Stimulated activated CD8-positive, alpha-beta memory T cell treated with anti-CD3 and anti-CD28 coated beads, Interleukin-7, amount 100 ng/mL, for 48 hours (primary cell): ENCODE results near the gene GALR1.
"Not testable (repeated sequence)": the region's sequence is repeated elsewhere in the genome, so short reads cannot be mapped to it uniquely, and the experiment has no call there.

ENCODE experiments used
- DNase-seq, 2 donors: peaks; one replicate each; pipeline ENCODE4 v3.0.0-alpha.2; 2020; ENCODE audit warnings: low read depth in 1 of 2; ENCODE audit errors: extremely low read depth in 1 of 2

Gene GALR1

DNA sequence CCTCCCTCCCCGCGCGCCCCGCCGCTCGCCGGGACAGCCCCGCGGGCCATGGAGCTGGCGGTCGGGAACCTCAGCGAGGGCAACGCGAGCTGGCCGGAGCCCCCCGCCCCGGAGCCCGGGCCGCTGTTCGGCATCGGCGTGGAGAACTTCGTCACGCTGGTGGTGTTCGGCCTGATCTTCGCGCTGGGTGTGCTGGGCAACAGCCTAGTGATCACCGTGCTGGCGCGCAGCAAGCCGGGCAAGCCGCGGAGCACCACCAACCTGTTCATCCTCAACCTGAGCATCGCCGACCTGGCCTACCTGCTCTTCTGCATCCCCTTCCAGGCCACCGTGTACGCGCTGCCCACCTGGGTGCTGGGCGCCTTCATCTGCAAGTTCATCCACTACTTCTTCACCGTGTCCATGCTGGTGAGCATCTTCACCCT lies 865 bp downstream of the GALR1 start:
- DNase-seq = no peak

- no peak for DNase-seq
These were observed 1.5 kb downstream of the GALR1 start for GRCh38 chr18:77250926-77251729.

GRCh38 chr18:77251730-77252050 lies 2.0 kb downstream of the GALR1 start:
- no peak for DNase-seq

DNA sequence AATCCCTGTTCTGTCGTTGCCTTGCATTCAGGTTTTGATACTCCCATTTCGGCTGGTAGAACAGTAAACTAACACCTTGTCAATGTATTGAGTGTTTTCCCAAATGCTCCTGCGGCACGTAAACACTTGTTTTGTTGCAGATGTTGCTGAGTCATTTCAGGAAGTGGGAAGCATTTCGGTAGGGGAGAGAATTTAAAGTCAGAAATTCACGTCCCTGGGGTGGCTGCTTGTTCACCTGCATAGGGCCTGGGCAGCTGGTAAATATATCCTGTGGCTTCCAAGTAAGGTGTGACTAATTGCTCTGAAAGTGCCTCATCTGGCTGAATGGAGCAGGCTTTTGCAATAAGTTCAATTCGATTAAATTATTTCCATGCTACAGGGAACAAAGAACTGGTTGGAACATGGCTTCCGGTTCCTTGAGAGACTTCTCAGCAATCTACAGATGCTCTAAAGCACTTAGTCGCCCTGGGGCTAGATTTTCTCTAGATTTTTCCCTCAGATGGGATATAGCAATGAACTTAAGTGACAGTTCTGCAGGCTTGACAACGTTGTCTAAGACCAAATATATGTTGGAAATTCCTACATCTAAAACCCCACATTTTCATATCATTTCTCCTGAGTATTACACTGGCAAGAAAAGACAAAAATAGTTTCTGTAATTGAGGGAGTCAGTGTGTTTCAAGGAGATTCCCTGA lies 5.2 kb downstream of the GALR1 start:
- DNase-seq = no peak

- no peak for DNase-seq
These were observed 5.9 kb downstream of the GALR1 start for GRCh38 chr18:77255426-77256105.

- DNase-seq = no peak
These were observed 13.2 kb downstream of the GALR1 start for GRCh38 chr18:77262643-77263465.

- DNase-seq = no peak
These were observed 13.8 kb downstream of the GALR1 start for GRCh38 chr18:77263466-77263763.

DNA sequence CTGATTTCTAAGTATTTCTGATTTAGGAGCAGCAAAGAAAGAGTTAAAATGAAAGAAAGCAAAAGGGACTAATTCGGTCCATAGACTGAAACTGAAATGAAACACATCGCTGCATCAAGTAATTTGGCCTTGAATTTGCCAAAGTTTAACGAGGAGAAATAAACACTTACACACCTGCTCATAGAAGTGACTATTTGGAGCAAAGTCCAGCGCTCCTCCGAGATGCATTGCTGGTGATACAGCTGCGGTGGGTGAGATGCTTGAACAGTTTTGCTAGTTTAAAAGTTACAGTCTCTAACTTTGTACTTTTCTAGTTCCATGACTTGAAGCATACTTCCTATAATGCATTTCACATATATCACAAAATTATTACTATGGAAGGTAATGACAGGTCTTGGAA lies 18.3 kb downstream of the GALR1 start:
- no peak for DNase-seq

DNA sequence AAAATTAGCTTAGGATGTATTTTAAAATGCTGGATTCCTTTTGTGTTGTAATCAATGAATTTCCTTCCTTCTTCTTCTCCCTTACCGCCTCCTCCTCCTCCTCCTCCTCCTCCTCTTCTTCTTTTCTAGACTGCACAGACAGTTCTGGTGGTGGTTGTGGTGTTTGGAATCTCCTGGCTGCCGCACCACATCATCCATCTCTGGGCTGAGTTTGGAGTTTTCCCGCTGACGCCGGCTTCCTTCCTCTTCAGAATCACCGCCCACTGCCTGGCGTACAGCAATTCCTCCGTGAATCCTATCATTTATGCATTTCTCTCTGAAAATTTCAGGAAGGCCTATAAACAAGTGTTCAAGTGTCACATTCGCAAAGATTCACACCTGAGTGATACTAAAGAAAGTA lies 18.8 kb downstream of the GALR1 start:
- DNase-seq = no peak

DNA sequence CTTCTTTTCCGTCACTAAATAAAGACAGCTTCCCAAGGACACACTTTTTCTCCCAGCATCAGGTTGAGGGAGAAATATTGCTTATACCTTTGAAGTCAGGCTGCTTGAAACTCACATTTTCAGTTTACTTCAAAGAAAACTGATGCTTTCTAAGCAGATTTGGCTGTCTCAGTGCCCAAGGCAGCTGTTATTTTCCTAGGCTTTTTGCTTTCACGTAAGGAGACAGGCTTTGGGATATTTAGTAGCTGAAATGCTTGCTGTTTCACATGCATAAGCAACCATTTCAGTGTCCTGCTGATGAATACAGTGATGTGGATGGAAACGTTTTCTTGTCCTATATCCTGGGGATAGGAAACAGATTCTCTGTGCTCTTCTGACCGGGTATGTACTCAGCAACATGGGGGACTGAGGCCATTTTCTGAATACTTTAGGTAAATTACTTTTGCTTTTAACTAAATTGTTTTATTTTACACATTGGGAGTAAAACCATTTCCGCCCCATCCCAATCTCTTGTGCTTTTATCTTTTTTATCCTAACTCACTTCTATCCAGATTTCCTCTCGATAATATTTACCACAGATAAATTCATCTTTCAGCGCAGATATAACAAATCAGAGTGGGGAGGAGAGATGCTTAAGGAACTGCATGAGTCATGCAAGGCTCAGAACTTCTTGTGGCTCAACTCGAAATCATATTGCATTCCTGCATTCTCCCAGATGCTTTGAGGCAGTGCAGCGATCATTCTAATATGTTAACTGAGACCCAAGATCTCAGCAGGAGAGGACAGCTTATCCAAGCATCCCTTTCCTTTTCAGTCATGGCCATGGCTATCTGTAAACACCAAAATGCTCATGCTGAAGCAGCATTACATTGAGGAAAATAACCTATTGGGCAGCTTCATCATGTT lies 22.2 kb downstream of the GALR1 start:
- DNase-seq = no peak

GRCh38 chr18:77290841-77291240 lies 41.2 kb downstream of the GALR1 start:
- DNase-seq = not testable (repeated sequence)

GRCh38 chr18:77298172-77298571 lies 48.5 kb downstream of the GALR1 start:
- no peak for DNase-seq

DNA sequence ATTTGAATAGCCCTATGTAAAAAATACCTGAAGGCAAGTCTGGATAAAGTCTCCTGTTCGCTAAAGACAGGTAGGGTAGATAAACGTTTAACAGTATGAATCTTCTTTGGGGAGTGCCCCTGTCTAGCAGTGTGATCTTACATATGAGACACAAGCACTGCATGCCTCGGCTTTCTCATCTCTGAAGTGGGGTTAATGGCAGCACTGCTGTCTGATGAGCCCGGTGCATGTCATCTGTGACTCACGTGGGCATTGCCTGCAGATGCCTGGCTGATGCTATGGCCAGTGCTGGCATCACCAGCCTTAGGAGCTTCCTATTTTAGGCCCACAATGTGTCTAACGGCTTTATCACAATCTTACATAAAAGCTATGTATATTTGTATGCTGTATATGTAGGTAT lies 50.1 kb downstream of the GALR1 start:
- DNase-seq = no peak

DNA sequence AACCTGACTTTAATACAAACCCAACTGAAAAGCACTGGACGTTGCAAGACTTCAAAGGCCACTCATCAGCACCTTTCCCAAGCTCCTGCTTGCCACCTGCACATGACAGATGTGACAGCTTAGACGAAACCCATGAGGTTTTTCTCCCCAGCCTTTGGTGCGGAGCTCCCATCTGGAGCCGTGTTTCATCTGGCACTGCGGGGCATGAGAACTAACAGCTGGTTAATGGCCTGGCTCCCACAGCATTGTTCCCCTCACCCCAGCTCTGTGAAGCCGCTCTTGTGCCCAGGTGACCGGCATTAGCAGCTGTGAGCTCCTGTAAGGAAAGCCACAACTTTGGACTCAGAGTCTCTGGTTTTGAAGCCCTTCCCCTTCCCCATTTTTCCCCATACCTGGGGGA lies 50.9 kb downstream of the GALR1 start:
- DNase-seq = no peak

GRCh38 chr18:77304268-77304667 lies 54.6 kb downstream of the GALR1 start:
- no peak for DNase-seq

- DNase-seq = no peak
These were observed 56.0 kb downstream of the GALR1 start for GRCh38 chr18:77305676-77306075.

- no peak for DNase-seq
These were observed 58.6 kb downstream of the GALR1 start for GRCh38 chr18:77308216-77308615.

DNA sequence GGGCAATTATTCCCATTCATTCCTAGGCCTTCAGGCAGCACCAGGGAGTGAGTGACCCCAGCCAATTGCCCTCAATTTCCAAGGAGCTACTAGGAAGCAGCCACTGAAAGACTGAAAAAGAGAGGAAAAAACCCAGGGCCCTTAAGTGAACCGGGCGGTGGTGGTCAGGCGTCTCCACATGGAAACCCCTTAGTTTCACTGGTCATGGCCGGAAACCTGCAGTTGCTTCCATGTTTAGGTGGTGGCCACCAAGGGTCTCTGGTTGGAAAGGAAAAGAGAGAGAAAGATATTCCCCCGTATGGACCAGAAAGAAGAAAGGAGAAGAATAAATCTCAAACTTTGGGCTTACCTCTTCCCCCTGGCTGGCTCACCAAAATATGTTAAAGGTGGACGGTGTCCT lies 64.9 kb downstream of the GALR1 start:
- no peak for DNase-seq

DNA sequence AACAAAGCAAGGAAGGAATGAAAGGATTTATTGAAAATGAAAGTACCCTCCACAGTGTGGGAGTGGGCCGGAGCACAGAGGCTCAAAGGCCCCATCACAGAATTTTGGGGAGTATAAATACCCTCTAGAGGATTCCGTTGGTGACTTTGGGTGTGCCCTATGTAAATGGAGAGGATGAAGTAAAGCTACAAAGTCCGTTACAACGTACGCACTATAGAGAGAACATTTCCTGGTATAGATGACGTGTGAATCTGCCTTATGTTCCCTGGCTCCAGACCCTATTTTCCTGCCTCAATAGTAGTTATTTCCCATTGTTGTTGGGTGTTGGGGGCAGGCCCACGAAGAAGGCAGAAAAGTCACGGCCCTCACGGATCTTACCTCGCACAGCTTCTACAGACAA lies 65.3 kb downstream of the GALR1 start:
- DNase-seq = no peak

- DNase-seq = no peak
These were observed 66.4 kb downstream of the GALR1 start for GRCh38 chr18:77316008-77316407.
